GM18526 (cell line): Measurements from ENCODE around the gene HOXD11.

Source experiments
- POLR2A ChIP-seq: IDR thresholded peaks from 3 replicates; pipeline ENCODE4 v1.6.1; 2011; ENCODE audit not compliant: insufficient read length; ENCODE audit errors: extremely low read depth

Gene HOXD11

GRCh38 chr2:176106581-176107539 lies at the start of gene HOXD11:
TSS of gene HOXD11 (plus strand) at chr2:176107280. CDS start at chr2:176107356, 76 bp downstream.
- TF ChIP-seq POLR2A: no peak

GRCh38 chr2:176063958-176064357 lies 43.1 kb upstream of the HOXD11 start:
- TF ChIP-seq POLR2A: no peak

GRCh38 chr2:176066645-176067588 lies 40.2 kb upstream of the HOXD11 start:
- no peak for TF ChIP-seq POLR2A

GRCh38 chr2:176067589-176068418 lies 39.3 kb upstream of the HOXD11 start:
- TF ChIP-seq POLR2A: no peak

GRCh38 chr2:176068419-176068832 lies 38.7 kb upstream of the HOXD11 start:
- TF ChIP-seq POLR2A: no peak

- no peak for TF ChIP-seq POLR2A
Measured at GRCh38 chr2:176071330-176072291, 35.5 kb upstream of the HOXD11 start.

GRCh38 chr2:176072292-176072669 lies 34.8 kb upstream of the HOXD11 start:
- no peak for TF ChIP-seq POLR2A

GRCh38 chr2:176072951-176073904 lies 33.9 kb upstream of the HOXD11 start:
- no peak for TF ChIP-seq POLR2A

GRCh38 chr2:176074919-176075425 lies 32.1 kb upstream of the HOXD11 start:
- no peak for TF ChIP-seq POLR2A

GRCh38 chr2:176075481-176075880 lies 31.6 kb upstream of the HOXD11 start:
- no peak for TF ChIP-seq POLR2A

- TF ChIP-seq POLR2A: no peak
Measured at GRCh38 chr2:176076063-176076462, 31.0 kb upstream of the HOXD11 start.

- TF ChIP-seq POLR2A: no peak
Measured at GRCh38 chr2:176076796-176077195, 30.3 kb upstream of the HOXD11 start.
